ENCODE measurements around the gene ARL15. TPM values are rescaled to one million over a fixed set of nuclear protein-coding genes. Genes with fewer than 3 reads are reported as not detected.

ARL15 gene
- total RNA-seq, 1 experiment from 2014 or later: 140 TPM

GRCh38 chr5:54171645-54172384 lies 138.6 kb downstream of the ARL15 start:
- TF ChIP-seq CTCF (IDR thresholded peaks at IDR 0.05; ENCODE audit: insufficient read depth in 1 of 2, low read depth in 1 of 2, low read length in 1 of 2, severe bottlenecking in 1 of 2, unreplicated experiment in 1 of 2): no peak
- Histone ChIP-seq H3K4me3 (ENCODE audit: low read depth, low read length) (no peak overlapping the region), H3K4me1 (no peaks in the 10 kb centered on the region), H3K9me3 (no peaks in the 10 kb centered on the region), H3K36me3 (ENCODE audit: control insufficient read depth, insufficient read depth, low read length) (peaks cover 4% of the 10 kb centered on the region; the same call in 1 of the 2 replicates), H3K27me3 (replicated peaks; ENCODE audit: control insufficient read depth, insufficient read depth, low read length) (no peaks in the 10 kb centered on the region; the same call in 1 of the 2 replicates)
- intact Hi-C loops (cut with micrococcal nuclease; ENCODE audit: unreplicated experiment): no loop called here
- no TSS peak for BruUV-seq (replicated peaks)
- Mint-ChIP-seq H3K36me3 (ENCODE audit: insufficient read depth, unreplicated experiment) (peaks cover 52% of the 10 kb centered on the region), H3K27me3 (ENCODE audit: insufficient read depth, unreplicated experiment) (no peaks in the 10 kb centered on the region), H3K4me1 (ENCODE audit: low read depth, unreplicated experiment) (peaks cover 6% of the 10 kb centered on the region), H3K27ac (ENCODE audit: unreplicated experiment) (no peak overlapping the region), H3K4me3 (ENCODE audit: unreplicated experiment) (no peak overlapping the region), H3K9me3 (ENCODE audit: unreplicated experiment) (no peaks in the 10 kb centered on the region)
- no peak for DNase-seq
- CTCF ChIA-PET: no interaction called here
- POLR2A ChIA-PET: no interaction called here

GRCh38 chr5:54165687-54166086 lies 144.7 kb downstream of the ARL15 start:
- no TSS peak for BruUV-seq (replicated peaks)
- no peak for TF ChIP-seq CTCF (IDR thresholded peaks at IDR 0.05; ENCODE audit: insufficient read depth in 1 of 2, low read depth in 1 of 2, low read length in 1 of 2, severe bottlenecking in 1 of 2, unreplicated experiment in 1 of 2)
- ChIA-PET POLR2A (no interaction called here), CTCF (no interaction called here)
- Mint-ChIP-seq H3K4me3 (ENCODE audit: unreplicated experiment) (no peak overlapping the region), H3K27ac (ENCODE audit: unreplicated experiment) (peak overlapping the region; percentile 11), H3K36me3 (ENCODE audit: insufficient read depth, unreplicated experiment) (peaks cover 59% of the 10 kb centered on the region), H3K9me3 (ENCODE audit: unreplicated experiment) (no peaks in the 10 kb centered on the region), H3K27me3 (ENCODE audit: insufficient read depth, unreplicated experiment) (no peaks in the 10 kb centered on the region), H3K4me1 (ENCODE audit: low read depth, unreplicated experiment) (peaks cover 14% of the 10 kb centered on the region)
- Histone ChIP-seq H3K4me1 (peaks cover under 1% of the 10 kb centered on the region; the same call in 1 of the 2 replicates), H3K36me3 (ENCODE audit: control insufficient read depth, insufficient read depth, low read length) (peaks cover 2% of the 10 kb centered on the region; the same call in 1 of the 2 replicates), H3K9me3 (no peaks in the 10 kb centered on the region), H3K27me3 (replicated peaks; ENCODE audit: control insufficient read depth, insufficient read depth, low read length) (no peaks in the 10 kb centered on the region), H3K4me3 (ENCODE audit: low read depth, low read length) (no peak overlapping the region)
- no peak for DNase-seq
- intact Hi-C loops (cut with micrococcal nuclease; ENCODE audit: unreplicated experiment): no loop called here

DNA sequence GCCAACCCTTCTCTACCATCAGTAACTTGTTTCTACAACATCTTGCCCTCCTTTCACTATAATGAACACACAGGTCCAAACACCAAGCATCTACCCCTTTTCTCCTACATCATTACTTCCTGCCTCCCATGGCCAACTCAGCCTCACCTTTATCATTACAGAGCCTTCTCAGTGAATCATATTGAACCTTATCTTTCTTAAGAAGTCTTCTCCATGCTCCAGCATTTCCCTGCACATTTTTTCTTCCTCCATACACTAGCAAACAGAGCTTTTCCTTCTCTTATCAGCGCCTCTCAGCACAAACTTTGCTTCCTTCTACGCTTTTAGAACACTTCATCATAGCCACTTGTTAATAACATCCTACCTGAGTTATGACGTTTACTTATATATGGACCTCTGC lies 148.2 kb downstream of the ARL15 start:
- intact Hi-C loops (cut with micrococcal nuclease; ENCODE audit: unreplicated experiment): no loop called here
- Histone ChIP-seq H3K27me3 (replicated peaks; ENCODE audit: control insufficient read depth, insufficient read depth, low read length) (no peaks in the 10 kb centered on the region), H3K36me3 (ENCODE audit: control insufficient read depth, insufficient read depth, low read length) (no peaks in the 10 kb centered on the region; the same call in 1 of the 2 replicates), H3K9me3 (no peaks in the 10 kb centered on the region), H3K4me3 (ENCODE audit: low read depth, low read length) (no peak overlapping the region), H3K4me1 (peaks cover 11% of the 10 kb centered on the region)
- Mint-ChIP-seq H3K4me1 (ENCODE audit: low read depth, unreplicated experiment) (peaks cover 8% of the 10 kb centered on the region), H3K27me3 (ENCODE audit: insufficient read depth, unreplicated experiment) (no peaks in the 10 kb centered on the region), H3K36me3 (ENCODE audit: insufficient read depth, unreplicated experiment) (peaks cover 34% of the 10 kb centered on the region), H3K4me3 (ENCODE audit: unreplicated experiment) (no peak overlapping the region), H3K27ac (ENCODE audit: unreplicated experiment) (no peak overlapping the region), H3K9me3 (ENCODE audit: unreplicated experiment) (no peaks in the 10 kb centered on the region)
- no TSS peak for BruUV-seq (replicated peaks)
- CTCF ChIA-PET: no interaction called here
- POLR2A ChIA-PET: no interaction called here
- no peak for TF ChIP-seq CTCF (IDR thresholded peaks at IDR 0.05; ENCODE audit: insufficient read depth in 1 of 2, low read depth in 1 of 2, low read length in 1 of 2, severe bottlenecking in 1 of 2, unreplicated experiment in 1 of 2)
- no peak for DNase-seq

Data from Caco-2 (cell line).